SK-MEL-5 (cell line): Measurements from ENCODE around the gene CARS2. TPM values are rescaled to one million over a fixed set of nuclear protein-coding genes. Genes with fewer than 3 reads are reported as not detected.
"Not testable (repeated sequence)": the region's sequence is repeated elsewhere in the genome, so short reads cannot be mapped to it uniquely, and the experiment has no call there.

Source experiments
- DNase-seq: peaks from one replicate; pipeline ENCODE4 v3.0.0-alpha.2; 2016; ENCODE audit warnings: low read depth, low spot score
- in situ Hi-C: cut with HindIII; loops from 2 replicates; pipeline ENCODE4 v1.10.0; 2016; ENCODE audit warnings: low sequenced_read_pairs, high pct_unique_total_duplicates, low pct_unique_long_range_greater_than_20kb
- total RNA-seq: library from RNA; depleted of rRNA; stranded (reverse); fragments of >200 nt; shearing (Covaris generic); gene quantifications from 2 replicates; pipeline ENCODE4 v1.2.3, GENCODE V29; 2014

The CARS2 gene
- total RNA-seq, 1 experiment from 2014 or later: 55.4 TPM

DNA sequence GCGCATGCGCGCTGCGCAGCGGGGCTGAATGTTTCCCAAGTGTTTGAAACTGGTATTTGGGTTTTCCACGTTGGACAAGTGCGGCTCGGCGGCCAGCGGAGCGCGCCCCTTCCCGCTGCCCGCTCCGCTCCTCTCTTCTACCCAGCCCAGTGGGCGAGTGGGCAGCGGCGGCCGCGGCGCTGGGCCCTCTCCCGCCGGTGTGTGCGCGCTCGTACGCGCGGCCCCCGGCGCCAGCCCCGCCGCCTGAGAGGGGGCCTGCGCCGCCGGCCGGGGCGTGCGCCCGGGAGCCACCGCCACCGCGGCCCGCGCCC, 7.7 kb upstream of the CARS2 start, which contains the start of gene ING1:
TSS of gene ING1 (plus strand) at position 59 of the 311 bp plus-strand sequence. CDS start 450 bp downstream, outside the sequence.
- in situ Hi-C loops: no loop called here
- no peak for DNase-seq

DNA sequence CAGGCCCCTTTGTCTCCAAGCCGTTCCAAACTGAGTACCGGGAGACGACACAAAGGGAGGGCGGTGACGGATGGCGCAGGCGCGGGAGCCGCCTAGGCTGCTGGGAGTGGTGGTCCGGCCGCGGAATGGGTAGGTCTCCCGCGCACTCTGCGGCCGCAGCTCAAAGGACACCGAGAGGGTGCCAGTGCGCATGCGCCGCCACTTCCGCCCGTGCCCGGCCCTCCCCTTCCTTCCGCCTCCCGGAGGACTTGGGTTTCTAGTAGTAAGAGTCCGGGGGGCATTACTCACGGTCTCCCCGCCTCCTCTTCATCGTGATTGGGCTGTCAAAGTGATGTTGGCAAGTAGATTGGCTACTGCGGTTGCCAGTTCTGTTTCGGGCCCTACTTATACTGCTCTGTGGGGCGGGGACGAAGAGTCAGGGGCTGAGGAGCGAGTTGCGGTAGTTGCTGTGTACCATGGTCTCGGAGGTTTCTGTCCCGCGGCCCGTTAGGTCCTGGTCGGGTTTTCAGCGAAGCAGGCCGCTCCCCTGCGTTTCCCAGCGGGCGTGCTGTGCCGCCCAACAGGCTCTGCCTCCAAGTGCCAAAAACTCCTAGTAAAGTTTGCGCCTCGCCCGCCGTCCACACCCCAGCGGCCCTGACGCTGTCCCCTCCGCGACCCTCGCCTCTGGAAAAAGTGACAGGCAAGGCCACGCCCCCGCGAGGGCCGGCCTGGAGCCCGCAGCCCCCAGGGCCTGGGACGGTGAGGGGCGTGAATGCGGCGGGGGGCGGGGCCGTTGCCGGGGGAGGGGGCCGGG, 7.1 kb upstream of the CARS2 start:
- DNase-seq: peak; percentile 99
- in situ Hi-C loops: no loop called here

DNA sequence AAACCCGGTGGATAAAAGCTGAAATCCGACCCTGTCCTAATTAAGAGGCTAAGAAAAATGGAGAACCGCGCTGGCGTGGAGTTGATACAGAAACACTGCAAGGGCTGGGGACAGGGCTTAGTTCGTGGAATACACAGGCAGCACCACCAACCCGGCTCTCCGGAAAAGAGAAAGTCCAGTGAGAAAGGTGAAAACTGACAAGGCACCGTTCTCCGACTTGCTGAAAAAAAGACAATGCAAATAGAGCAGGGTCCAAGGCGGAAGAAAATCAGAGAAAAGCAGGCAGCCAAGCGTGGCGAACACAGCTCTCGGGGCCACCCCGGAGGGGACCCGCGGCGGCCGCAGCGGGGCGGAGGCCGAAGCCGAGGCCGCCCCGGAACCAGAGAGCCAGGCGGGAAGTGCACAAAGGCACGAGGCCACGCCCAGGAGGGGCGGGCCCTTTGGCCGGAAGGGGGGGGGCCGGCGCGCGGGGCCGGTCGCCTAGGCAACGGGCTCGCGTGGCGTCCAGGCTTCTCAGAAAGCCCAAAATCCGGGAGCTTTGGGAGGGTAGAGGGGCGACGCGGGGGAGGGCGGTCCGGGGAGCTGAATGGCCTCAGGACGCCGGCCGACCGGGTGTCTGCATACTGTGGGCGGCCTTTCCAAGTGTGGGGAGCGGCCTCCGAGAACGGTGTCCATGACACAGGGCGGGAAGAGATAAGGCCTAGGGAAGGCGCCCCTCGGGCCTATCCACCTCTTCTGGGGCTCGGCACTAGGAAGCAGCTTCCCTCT, 6.3 kb upstream of the CARS2 start:
- in situ Hi-C loops: no loop called here
- peak; percentile 84 for DNase-seq

DNA sequence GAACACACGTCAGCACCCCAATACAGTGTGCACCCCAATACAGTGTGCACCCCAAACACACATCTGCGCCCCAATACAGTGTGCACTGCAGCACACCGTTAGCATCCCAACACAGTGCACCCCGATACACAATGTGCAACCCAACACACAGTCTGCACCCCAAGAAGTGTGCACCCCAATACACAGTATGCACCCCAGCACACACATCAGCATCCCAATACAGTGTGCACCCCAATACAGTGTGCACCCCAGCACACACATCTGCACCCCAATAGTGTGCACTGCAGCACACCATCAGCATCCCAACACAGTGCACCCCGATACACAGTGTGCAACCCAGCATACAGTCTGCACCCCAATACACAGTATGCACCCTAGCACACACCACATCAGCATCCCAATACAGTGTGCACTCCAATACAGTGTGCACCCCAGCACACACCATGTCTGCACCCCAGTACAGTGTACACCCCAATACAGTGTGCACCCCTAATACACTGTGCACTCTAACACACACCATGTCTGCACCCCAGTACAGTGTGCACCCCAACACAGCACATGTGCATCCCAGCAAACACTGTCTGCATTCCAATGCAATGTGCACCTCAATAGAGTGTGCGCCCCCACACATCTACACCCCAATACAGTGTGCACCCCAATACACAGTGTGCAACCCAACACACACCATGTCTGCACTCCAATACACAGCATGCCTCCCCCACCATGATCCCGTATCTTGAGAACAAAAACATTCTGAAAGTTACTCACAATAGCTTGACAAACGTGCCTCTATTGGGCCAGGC, 855 bp upstream of the CARS2 start:
- in situ Hi-C loops: no loop called here
- no peak for DNase-seq

DNA sequence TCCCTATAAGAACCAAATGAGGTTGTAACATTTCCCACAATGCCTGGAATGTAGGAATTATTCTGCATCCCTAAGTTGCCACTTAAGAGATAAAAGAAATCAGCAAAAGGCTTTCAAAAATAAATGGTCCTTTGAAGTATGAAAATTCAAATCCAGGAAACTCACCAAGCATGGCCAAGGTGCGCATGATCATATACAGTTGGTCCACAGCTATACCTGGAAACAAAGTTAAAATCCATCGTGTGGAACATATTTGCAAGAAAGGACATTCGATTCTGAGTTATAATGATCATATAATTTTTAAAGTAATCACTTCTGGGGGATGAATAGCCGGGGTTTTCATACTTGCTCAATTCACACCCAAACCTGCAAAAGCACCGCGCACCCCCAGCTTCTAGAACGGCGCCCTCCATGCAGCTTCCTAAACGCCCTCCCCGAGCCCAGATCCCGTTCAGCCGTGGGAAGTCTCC, 525 bp downstream of the CARS2 start:
- in situ Hi-C loops: no loop called here
- DNase-seq: no peak

DNA sequence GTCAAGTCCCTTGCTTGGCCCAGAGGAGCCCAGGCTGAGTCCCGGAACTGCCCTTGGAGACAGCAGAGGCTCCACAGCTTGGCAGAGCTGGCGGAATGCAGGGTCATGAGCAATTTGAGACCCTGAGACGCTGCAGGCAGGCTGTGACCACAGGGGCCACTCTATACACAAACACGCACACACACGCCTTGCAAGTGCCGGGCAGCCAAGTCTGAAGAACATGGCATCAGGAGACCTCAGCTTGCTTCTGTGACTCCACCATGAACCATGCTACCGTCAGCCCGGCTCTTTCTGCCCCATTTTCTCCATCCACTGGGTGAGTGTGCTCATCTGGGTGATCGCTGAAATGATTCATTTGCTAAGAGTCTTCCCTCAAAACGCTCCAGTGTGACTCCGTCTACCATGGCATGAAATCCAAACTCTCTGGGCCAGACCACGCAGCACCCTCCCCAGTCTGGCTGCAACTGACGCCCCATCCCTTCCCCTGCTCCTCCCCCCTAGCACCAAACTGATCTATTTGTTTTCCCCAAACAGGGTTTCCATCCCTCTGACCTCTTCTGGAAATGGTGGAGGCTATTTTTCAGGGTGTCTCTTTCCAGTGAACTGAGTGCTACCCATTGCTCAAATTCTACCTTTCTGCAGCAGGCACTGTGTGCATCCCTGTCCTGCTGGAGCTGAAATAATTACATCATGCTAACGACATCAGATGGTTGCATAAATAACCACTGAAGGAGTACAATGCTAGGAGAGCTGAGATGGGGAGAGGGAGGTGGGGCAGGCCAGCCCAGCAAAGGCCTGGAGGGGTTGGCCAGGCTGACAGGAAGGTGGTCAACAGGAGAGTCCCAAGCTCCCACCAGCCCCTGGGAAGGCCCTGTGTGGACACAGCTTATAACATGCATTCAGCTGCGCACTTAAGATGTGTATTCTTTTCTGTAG, 3.1 kb downstream of the CARS2 start:
- DNase-seq: no peak

DNA sequence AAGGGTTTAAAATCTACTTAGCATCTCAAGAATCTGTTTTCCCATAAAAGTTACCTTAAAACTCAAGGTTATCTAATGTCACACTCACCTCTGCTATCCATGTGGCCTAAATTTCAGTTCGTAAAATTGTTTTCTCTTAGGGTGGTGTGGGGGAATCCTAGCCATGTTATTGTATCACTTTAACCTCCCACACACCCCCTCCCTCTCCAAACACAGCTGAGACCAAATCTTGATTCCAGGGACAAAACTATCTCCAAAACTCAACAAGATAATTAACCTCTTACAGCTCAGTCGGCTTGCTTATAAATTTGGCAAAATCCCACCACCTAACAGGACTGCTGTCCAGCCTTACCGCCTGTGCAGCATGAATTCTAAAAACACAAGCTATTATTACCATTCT, 3.8 kb downstream of the CARS2 start:
- in situ Hi-C loops: no loop called here
- no peak for DNase-seq

More for the DNA sequence above, 3.1 kb downstream of the CARS2 start:
- in situ Hi-C loops: no loop called here

DNA sequence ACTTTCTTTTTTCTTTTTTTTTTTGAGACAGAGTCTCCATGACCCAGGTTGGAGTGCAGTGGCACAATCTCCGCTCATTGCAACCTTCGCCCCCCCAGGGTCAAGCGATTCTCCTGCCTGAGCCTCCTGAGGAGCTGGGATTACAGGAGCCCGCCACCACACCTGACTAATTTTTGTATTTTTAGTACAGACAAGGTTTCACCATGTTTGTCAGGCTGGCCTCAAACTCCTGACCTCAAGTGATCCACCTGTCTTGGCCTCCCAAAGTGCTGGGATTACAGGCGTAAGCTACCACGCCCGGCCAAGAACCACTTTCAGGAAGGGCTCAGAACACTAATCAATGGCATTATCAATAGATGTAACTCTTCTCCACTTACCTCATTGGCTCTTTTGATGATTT, 4.9 kb downstream of the CARS2 start:
- DNase-seq, in situ Hi-C loops: not testable (repeated sequence)

DNA sequence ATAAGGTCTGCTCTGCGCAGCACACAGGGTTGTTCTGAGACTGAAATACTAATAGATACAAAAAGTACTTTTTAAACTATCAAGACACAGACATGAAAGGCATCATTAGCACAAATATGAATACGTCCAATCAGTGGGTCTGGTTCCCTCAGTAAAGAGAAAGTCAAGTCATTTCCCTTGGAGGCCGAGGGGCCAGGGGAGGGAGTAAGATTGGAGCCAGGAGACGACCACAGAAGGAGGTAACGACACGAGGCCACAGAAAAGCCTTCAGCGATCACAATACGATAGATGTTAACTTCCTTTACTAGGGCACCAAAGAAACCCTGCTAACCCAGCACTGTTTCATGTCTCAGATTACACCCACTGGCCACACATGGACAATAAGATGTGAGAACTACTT, 5.3 kb downstream of the CARS2 start:
- no peak for DNase-seq
- in situ Hi-C loops: no loop called here

DNA sequence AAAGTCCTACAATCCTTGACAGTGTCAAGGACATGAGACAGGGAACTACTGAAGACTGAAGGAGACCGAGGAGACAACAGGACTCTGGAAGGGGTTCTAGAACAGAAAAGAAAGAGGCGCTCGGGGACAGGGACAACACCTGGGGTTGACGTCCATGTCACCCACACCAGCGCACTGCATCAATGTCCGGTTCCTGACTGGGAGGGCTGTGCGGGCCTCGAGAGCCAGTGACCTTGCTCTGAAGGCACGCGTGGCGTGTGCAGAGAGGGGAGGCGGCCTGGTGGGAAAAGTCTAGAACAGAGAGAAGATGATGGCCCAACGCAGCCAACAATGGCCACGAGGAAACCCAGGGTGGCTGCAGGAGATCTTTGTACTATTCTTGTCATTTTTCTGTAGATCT, 5.7 kb downstream of the CARS2 start:
- in situ Hi-C loops: no loop called here
- no peak for DNase-seq

DNA sequence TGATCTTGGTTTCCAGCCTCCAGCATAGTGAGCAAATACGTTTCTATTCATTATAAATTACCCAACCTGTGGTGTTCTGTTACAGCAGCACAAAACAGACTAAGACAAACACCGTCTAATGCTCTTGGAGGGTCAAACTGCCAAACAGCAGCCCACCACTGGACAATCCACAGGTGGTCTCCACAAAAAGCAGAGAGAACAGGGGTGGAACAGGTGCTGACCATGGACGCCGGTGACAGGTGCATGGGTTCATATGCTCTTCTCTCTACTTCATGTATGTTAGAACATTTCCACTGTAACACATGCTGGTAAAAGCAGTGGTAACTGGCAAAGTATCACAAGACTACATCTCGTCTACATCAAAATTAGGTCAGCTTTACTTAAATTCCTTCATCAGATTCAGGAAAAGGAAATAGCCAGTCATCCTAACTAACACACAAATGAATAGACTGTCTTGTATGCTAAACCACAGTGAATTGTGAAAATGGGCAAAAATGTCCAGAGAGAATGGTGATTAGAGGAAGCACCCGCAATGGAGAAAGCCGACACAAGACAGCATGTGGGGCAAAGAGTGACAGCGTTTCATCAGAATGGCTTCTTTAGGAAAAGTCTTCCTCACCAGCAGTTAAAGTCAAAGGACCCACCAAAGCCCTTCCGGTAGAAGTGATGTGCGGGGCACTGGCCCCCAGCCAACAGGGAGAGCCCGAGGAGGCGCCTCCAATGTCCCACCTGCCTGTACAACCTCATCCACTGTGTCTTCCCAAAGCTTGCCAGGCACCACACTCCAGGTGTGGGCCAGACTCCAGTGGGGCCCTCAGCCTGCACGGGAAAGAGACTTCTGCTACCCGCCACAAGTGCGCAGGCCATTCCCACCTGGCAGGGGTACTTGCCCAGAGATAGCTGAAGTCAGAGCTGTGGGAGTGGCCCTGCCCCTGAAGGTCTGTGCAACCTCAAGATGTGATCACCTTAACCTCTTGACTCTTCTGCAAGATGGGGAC, 6.5 kb downstream of the CARS2 start:
- in situ Hi-C loops: no loop called here
- DNase-seq: no peak

DNA sequence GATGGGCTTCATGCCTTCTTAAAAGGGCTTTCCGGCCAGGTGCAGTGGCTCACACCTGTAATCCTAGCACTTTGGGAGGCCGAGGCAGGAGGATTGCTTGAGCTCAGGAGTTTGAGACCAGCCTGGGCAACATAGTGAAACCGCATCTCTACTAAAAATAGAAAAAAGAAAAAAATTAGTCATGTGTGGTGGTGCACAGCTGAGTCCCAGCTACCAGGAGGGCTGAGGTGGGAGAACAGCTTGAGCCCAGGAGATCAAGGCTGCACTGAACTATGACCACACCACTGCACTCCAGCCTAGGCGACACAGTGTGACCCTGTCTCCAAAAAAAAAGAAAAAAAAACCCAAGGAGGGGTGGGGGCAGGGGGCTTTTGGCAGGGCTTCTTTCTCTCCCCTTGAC, 7.2 kb downstream of the CARS2 start:
- in situ Hi-C loops: no loop called here
- DNase-seq: no peak

DNA sequence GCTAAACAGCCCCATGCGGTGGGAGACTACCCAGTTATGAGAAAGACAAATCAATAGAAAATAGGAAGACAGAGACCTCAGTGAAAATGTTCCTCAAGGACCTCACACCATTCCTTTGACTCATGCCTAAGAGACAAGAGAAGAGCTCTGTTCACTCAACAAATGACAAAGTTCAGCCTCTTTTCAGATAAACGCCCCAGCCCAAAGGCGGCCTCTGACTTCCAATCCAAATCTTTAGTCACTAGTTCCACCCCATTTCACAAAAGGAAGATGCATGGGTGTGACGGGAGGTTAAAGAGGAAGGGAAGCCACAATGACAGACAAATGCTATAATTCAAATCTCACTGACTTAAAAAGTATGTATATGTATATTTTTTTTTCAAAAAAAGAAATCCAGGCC, 8.1 kb downstream of the CARS2 start:
- in situ Hi-C loops: no loop called here
- DNase-seq: peak; percentile 26

DNA sequence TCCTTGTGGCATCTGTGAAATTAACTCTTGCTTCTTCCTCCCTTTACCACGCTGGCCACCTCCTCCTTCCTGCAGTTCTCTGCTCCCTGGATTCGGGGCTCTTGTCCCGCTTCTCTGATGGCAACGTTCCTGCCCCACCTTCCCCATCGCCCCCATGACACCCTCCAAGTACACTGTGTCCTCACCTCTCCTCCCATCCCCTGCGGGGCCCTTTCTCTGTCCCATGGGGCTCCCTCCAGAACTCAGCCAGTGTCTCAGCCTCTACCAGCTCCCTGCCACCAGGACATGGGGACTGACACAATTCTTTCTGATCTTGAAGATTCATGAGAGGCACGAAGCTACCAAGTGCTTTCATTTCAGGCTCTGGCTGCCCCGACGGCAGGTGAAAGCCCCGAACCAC, 9.1 kb downstream of the CARS2 start:
- no peak for DNase-seq
- in situ Hi-C loops: no loop called here

DNA sequence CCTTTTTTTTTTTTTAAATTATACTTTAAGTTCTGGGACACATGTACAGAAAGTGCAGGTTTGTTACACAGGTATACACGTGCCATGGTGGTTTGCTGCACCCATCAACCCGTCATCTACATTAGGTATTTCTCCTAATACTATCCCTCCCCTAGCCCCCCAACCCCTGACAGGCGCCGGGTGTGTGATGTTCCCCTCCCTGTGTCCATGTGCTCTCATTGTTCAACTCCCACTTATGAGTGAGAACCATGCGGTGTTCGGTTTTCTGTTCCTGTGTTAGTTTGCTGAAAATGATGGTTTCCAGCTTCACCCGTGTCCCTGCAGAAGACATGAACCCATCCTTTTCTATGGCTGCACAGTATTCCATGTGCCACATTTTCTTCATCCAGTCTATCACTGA, 10.1 kb downstream of the CARS2 start:
- in situ Hi-C loops, DNase-seq: not testable (repeated sequence)

DNA sequence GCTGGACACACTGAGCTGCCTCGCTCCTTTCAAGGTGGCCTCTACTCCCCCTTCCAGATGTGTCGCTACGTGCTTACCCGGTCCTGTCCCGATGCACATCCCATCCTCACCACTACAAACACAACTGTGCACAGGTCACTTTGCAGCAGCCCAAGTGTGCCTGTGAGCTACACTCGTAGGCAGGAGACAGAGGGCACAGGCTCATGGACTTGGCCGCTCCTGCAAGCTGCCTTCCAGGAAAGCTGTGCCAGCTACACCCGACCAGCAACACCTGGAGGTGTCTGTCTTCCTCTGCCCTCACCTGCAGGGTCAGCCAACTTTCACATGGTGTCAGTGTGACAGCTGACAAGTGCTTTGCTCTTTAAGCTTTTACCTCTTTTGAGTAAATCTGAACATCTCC, 15.4 kb downstream of the CARS2 start:
- no peak for DNase-seq
- in situ Hi-C loops: no loop called here
